IMR-90 (cell line): ENCODE measurements around the gene KRTAP5-7.

Experiments used
- CTCF ChIP-seq: conservative IDR thresholded peaks from 2 replicates; pipeline ENCODE4 v1.5.1; 2012; ENCODE audit warnings: mild to moderate bottlenecking, low read depth, low read length, improper control_type of control experiment
- NFE2L2 ChIP-seq: fragments of 150-350 bp; IDR thresholded peaks from 2 replicates; pipeline ENCODE4 v1.6.1; 2016; ENCODE audit warnings: low read depth, mild to moderate bottlenecking, low read length
- POLR2A ChIP-seq: IDR thresholded peaks from 2 replicates; pipeline ENCODE4 v1.6.1; 2012; ENCODE audit warnings: mild to moderate bottlenecking, low read depth, low read length
- TF ChIP-seq, protein P1 (sequence below): fragments of 150-350 bp; IDR thresholded peaks from 2 replicates; pipeline ENCODE4 v1.6.1; 2017; ENCODE audit warnings: mild to moderate bottlenecking, antibody characterized with exemption, low read length, low read depth

- TF ChIP-seq, protein P1, sequence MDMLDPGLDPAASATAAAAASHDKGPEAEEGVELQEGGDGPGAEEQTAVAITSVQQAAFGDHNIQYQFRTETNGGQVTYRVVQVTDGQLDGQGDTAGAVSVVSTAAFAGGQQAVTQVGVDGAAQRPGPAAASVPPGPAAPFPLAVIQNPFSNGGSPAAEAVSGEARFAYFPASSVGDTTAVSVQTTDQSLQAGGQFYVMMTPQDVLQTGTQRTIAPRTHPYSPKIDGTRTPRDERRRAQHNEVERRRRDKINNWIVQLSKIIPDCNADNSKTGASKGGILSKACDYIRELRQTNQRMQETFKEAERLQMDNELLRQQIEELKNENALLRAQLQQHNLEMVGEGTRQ, result no peak
- TF ChIP-seq POLR2A, result no peak
- TF ChIP-seq CTCF, result no peak
- TF ChIP-seq NFE2L2, result no peak
Observed at GRCh38 chr11:71499125-71499524, 27.9 kb upstream of the KRTAP5-7 start.
